Spleen (tissue), 11 donors: ENCODE data around the gene IFITM10. TPM values are rescaled to one million over a fixed set of nuclear protein-coding genes. Genes with fewer than 3 reads are reported as not detected.
A peak's percentile ranks its signal among the peaks of the same experiment; 100 is the strongest.
"Not testable (repeated sequence)": the region's sequence is repeated elsewhere in the genome, so short reads cannot be mapped to it uniquely, and the experiment has no call there.

Experiments
- DNase-seq: peaks from one replicate; pipeline ENCODE4 v3.0.0-alpha.2; 2020
- H3K27ac ChIP-seq, 8 donors: fragments of 200-600 bp; sonication (generic) in 7 of 8; 1 replicate in 4 of 8; 2 replicates in 4 of 8; pipeline versions ENCODE4 v1.5.0 to v1.8.0; 2016 to 2021; ENCODE audit warnings: inconsistent platforms in 4 of 8, mild to moderate bottlenecking in 4 of 8, moderate library complexity in 1 of 8
- H3K27me3 ChIP-seq, 7 donors: fragments of 200-600 bp; sonication (generic) in 6 of 7; replicated peaks in 1 of 7; 1 replicate in 4 of 7; 2 replicates in 3 of 7; pipeline versions ENCODE4 v1.5.0 to v1.8.0; 2016 to 2021; ENCODE audit warnings: inconsistent platforms in 3 of 7, mild to moderate bottlenecking in 1 of 7
- H3K36me3 ChIP-seq, 6 donors: fragments of 200-600 bp; sonication (generic) in 5 of 6; 1 replicate in 4 of 6; 2 replicates in 2 of 6; pipeline versions ENCODE4 v1.5.0 to v1.8.0; 2016 to 2021; ENCODE audit warnings: inconsistent platforms in 2 of 6
- H3K4me1 ChIP-seq, 6 donors: fragments of 200-600 bp; sonication (generic) in 5 of 6; 1 replicate in 3 of 6; 2 replicates in 3 of 6; pipeline versions ENCODE4 v1.5.0 to v1.8.0; 2016 to 2021; ENCODE audit warnings: inconsistent platforms in 3 of 6
- H3K4me3 ChIP-seq, 8 donors: fragments of 200-600 bp; sonication (generic) in 7 of 8; 1 replicate in 4 of 8; 2 replicates in 4 of 8; pipeline versions ENCODE4 v1.5.0 to v1.8.0; 2016 to 2021; ENCODE audit warnings: inconsistent platforms in 4 of 8, mild to moderate bottlenecking in 4 of 8, moderate library complexity in 2 of 8
- H3K9me3 ChIP-seq, 8 donors: fragments of 200-600 bp; sonication (generic) in 7 of 8; 1 replicate in 4 of 8; 2 replicates in 4 of 8; pipeline versions ENCODE4 v1.5.0 to v1.8.0; 2016 to 2021; ENCODE audit warnings: inconsistent platforms in 4 of 8
- POLR2A ChIP-seq, 3 donors: fragments of 450-650 bp; IDR thresholded peaks; one replicate each; pipeline ENCODE4 v1.5.1; 2017; ENCODE audit warnings: antibody characterized with exemption in 3 of 3, mild to moderate bottlenecking in 1 of 3
- POLR2AphosphoS5 ChIP-seq, 3 donors: sonication (generic); formaldehyde crosslinking; IDR thresholded peaks; one replicate each; pipeline ENCODE4 v1.5.1; 2017; ENCODE audit warnings: antibody characterized with exemption in 3 of 3
- WGBS, 5 donors: extraction: QIAGEN DNeasy Blood & Tissue Kit in 3 of 5; methylation state at CpG; one replicate each; pipeline versions ENCODE4 v1.1.5 to v1.1.7; 2013 to 2018; 5-methylcytosine and 5-hydroxymethylcytosine counted together
- intact Hi-C: fragments of 100-400 bp; cut with DNase I; formaldehyde crosslinking; loops from one replicate; pipeline ENCODE4 v1.15.0; 2023; ENCODE audit warnings: low total_unique reads
- polyA plus RNA-seq, 3 donors: library from polyadenylated mRNA; stranded (reverse); fragments of 200-250 nt; gene quantifications; one replicate each; pipeline ENCODE4 v1.2.1, GENCODE V29; 2013
- total RNA-seq, 7 donors: library from RNA; depleted of rRNA in 3 of 7; stranded (reverse); fragments of >200 nt in 3 of 7; fragmentation: NEBNext Ultra II Directional in 4 of 7; extraction: Animal tissue kit (Norgen Biotek cat#: 25700) in 4 of 7; gene quantifications; one replicate each; pipeline versions ENCODE4 v1.1.0 to v1.2.1, GENCODE V29; 2016 to 2021
- TF ChIP-seq, protein P1 (sequence below), 11 experiments: fragments of 200-600 bp in 7 of 11; fragments of 450-650 bp in 4 of 11; sonication (generic) in 4 of 11; IDR thresholded peaks in 8 of 11; conservative IDR thresholded peaks in 3 of 11; 1 replicate in 7 of 11; 2 replicates in 4 of 11; pipeline versions ENCODE4 v1.4.0 to v1.8.0; 2016 to 2021; ENCODE audit warnings: antibody characterized with exemption in 11 of 11, inconsistent platforms in 4 of 11, mild to moderate bottlenecking in 1 of 11
- donor health status: healthy with polysubstance abuse.
- donor health status: DM: no; HTN: no; CAD: no; lungs with moderate emphysema.
- donor health status: DM: no; HTN: no; CAD: no.
- donor health status: Bipolar disorder and iron deficiency.
- donor health status: healthy.
- donor health status: DM: no; HTN: no; CAD: no.
- donor health status: DM: yes; HTN: yes; CAD: no.

IFITM10 gene
- total and polyA plus RNA-seq, 10 donors = 0.80 to 41.6 (median 7.3) TPM

DNA sequence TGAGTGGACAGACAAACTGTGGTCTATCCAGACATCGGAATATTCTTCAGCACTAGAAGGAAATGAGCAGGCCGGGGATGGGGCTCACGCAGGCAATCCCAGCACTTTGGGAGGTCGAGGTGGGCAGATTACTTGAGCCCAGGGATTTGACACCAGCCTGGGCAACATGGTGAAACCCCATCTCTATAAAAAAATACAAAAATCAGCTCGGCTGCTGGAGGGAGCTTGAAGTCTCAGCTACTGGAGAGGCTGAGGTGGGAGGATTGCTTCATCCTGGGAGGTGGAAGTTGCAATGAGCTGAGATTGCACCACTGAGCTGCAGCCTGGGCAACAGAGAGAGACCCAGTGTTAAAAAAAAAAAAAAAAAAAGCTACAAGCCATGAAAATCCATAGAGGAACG is 21.3 kb upstream of the IFITM10 start:
- 45 to 87% (median 73%) methylated on average over 6 of the region's 6 CpGs for WGBS, 5 donors
- Histone ChIP-seq H3K4me1 (peaks cover 0 to 49% (median 22%) of the 10 kb centered on the region in 6 donors), H3K27me3 (peaks cover 0 to 8% (median 0%) of the 10 kb centered on the region in 7 donors), H3K27ac (peak overlapping the region in 7 of 8 donors; percentile 75 to 91 (median 86)), H3K36me3 (no peaks in the 10 kb centered on the region), H3K4me3 (peak overlapping the region in 2 of 8 donors; percentile 4 to 44), H3K9me3 (no peaks in the 10 kb centered on the region)
- intact Hi-C loops = no loop called here
- peak in 1 of 3 donors; percentile 39 for TF ChIP-seq POLR2AphosphoS5 (IDR thresholded peaks at IDR 0.05)
- TF ChIP-seq, protein P1, sequence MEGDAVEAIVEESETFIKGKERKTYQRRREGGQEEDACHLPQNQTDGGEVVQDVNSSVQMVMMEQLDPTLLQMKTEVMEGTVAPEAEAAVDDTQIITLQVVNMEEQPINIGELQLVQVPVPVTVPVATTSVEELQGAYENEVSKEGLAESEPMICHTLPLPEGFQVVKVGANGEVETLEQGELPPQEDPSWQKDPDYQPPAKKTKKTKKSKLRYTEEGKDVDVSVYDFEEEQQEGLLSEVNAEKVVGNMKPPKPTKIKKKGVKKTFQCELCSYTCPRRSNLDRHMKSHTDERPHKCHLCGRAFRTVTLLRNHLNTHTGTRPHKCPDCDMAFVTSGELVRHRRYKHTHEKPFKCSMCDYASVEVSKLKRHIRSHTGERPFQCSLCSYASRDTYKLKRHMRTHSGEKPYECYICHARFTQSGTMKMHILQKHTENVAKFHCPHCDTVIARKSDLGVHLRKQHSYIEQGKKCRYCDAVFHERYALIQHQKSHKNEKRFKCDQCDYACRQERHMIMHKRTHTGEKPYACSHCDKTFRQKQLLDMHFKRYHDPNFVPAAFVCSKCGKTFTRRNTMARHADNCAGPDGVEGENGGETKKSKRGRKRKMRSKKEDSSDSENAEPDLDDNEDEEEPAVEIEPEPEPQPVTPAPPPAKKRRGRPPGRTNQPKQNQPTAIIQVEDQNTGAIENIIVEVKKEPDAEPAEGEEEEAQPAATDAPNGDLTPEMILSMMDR (IDR thresholded peaks at IDR 0.05 in 8 of 11, conservative IDR thresholded peaks at IDR 0.05 in 3 of 11) = no peak
- TF ChIP-seq POLR2A (IDR thresholded peaks at IDR 0.05) = no peak
- DNase-seq = peak; percentile 79

DNA sequence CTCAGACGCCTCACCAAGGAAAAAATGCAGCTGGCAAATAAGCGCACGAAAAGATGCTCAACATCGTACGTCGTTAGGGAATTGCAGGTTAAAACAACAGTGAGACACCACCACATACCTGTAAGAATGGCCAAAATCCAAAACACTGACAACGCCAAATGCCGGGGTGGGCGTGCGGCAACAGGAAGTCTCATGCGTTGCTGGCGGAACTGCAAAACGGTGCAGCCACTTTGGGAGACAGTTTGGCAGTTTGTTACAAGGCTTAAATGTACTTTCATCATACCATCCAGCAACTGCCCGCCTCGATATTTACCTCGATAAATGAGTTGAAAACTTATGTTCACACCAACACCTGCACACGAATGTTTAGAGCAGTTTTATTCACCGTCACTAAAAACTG is 20.9 kb upstream of the IFITM10 start:
- intact Hi-C loops = no loop called here
- Histone ChIP-seq H3K27me3 (peaks cover 0 to 8% (median 0%) of the 10 kb centered on the region in 7 donors), H3K36me3 (no peaks in the 10 kb centered on the region), H3K4me1 (peaks cover 0 to 49% (median 22%) of the 10 kb centered on the region in 6 donors), H3K4me3 (peak overlapping the region in 2 of 8 donors; percentile 4 to 44), H3K27ac (peak overlapping the region in 7 of 8 donors; percentile 75 to 91 (median 86)), H3K9me3 (no peaks in the 10 kb centered on the region)
- DNase-seq = peak; percentile 76
- TF ChIP-seq POLR2A (IDR thresholded peaks at IDR 0.05) (no peak), POLR2AphosphoS5 (IDR thresholded peaks at IDR 0.05) (no peak)
- TF ChIP-seq, protein P1 (IDR thresholded peaks at IDR 0.05 in 8 of 11, conservative IDR thresholded peaks at IDR 0.05 in 3 of 11) = no peak
- whole genome bisulfite sequencing, 5 donors = 49 to 81% (median 69%) methylated on average over 18 of the region's 18 CpGs

DNA sequence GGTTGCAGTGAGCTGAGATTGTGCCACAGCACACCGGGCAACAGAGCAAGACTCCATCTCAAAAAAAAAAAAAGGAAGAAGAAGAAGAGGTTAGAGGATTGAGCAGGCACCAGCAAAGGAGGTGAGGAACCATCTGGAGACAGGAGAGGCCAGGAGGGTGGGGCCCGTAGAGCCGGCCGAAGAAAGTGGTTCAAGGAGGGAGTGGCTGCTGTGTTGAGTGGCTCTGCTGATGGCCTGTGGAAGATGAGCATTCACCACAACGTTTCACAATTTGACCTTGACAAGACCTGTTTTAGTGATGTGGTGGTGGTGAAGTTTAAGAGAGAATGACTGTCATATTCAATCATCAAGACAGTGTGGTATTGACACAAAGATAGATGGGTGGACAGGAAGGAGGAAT is 20.1 kb upstream of the IFITM10 start:
- H3K9me3 ChIP-seq = no peaks in the 10 kb centered on the region
- intact Hi-C loops = no loop called here
- H3K36me3 ChIP-seq = no peaks in the 10 kb centered on the region
- peaks cover 0 to 49% (median 22%) of the 10 kb centered on the region in 6 donors for H3K4me1 ChIP-seq
- peaks cover 0 to 8% (median 0%) of the 10 kb centered on the region in 7 donors for H3K27me3 ChIP-seq
- WGBS, 5 donors = 36 to 73% (median 64%) methylated on average over 5 of the region's 5 CpGs
- H3K27ac ChIP-seq = peak overlapping the region in 7 of 8 donors; percentile 75 to 91 (median 86)
- TF ChIP-seq POLR2A (IDR thresholded peaks at IDR 0.05) = no peak
- TF ChIP-seq POLR2AphosphoS5 (IDR thresholded peaks at IDR 0.05) = no peak
- TF ChIP-seq, protein P1 (IDR thresholded peaks at IDR 0.05 in 8 of 11, conservative IDR thresholded peaks at IDR 0.05 in 3 of 11) = no peak
- peak overlapping the region in 1 of 8 donors; percentile 44 for H3K4me3 ChIP-seq
- peak; percentile 85 for DNase-seq

DNA sequence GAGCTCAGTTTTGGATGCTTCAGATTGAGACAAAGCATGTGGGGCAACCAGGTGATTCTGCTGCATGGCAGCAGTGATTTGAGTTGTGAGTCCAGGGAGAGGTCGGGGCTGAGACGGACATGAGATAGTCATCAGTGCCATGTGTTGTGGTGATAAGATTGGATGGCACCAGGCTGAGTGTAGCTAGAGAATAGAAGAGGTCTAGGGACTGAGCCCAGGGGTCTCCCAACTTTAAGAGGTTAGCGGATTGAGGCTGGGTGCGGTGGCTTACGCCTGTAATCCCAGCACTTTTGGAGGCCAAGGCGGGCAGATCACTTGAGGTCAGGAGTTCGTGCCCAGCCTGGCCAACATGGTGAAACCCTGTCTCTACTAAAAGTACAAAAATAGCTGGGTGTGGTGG is 19.7 kb upstream of the IFITM10 start:
- intact Hi-C loops = no loop called here
- Histone ChIP-seq H3K36me3 (no peaks in the 10 kb centered on the region), H3K9me3 (no peaks in the 10 kb centered on the region), H3K4me1 (peaks cover 0 to 49% (median 22%) of the 10 kb centered on the region in 6 donors), H3K27ac (peak overlapping the region in 6 of 8 donors; percentile 81 to 91 (median 88)), H3K4me3 (no peak overlapping the region), H3K27me3 (peaks cover 0 to 8% (median 0%) of the 10 kb centered on the region in 7 donors)
- 86 to 93% (median 88%) methylated on average over 7 of the region's 7 CpGs for WGBS, 5 donors
- TF ChIP-seq, protein P1 (IDR thresholded peaks at IDR 0.05 in 8 of 11, conservative IDR thresholded peaks at IDR 0.05 in 3 of 11) = no peak
- no peak for TF ChIP-seq POLR2AphosphoS5 (IDR thresholded peaks at IDR 0.05)
- no peak for TF ChIP-seq POLR2A (IDR thresholded peaks at IDR 0.05)
- peak; percentile 54 for DNase-seq

DNA sequence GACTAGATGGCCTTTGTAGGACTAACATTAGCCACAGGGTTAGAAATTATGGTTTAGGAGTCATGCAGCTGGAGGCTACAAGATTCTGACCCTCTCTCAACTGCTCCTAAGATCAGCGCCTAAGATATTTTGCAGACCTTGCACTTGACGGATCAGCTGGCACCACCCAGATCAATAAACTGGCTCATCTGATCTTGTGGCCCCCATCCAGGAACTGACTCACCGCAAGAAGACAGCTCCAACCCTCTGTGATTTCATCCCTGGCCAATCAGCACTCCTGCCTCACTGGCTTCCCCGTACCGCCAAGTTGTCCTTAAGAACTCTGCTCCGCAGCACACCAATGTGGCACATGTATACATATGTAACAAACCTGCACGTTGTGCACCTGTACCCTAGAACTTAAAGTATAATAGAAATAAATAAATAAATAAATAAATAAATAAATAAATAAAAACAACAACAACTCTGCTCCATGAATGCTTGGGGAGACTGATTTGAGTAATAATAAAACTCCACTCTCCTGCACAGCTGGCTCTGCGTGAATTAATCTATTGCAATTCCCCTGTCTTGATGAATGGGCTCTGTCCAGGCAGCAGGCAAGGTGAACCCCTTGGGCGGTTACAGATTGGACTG is 19.0 kb upstream of the IFITM10 start:
- H3K4me3 ChIP-seq, H3K9me3 ChIP-seq, H3K36me3 ChIP-seq, H3K27me3 ChIP-seq, intact Hi-C loops, DNase-seq: not testable (repeated sequence)
- 86 to 94% (median 89%) methylated on average over 9 of the region's 9 CpGs for WGBS, 5 donors
- H3K4me1 ChIP-seq = peaks cover under 1 to 54% (median 24%) of the 10 kb centered on the region in 6 donors
- H3K27ac ChIP-seq = peak overlapping the region in 4 of 8 donors; percentile 86 to 91 (median 90)
